ENCODE results near the gene TLDC2. TPM values are rescaled to one million over a fixed set of nuclear protein-coding genes. Genes with fewer than 3 reads are reported as not detected.
A peak's percentile ranks its signal among the peaks of the same experiment; 100 is the strongest.

TLDC2 gene
- total RNA-seq, 1 experiment from 2014 or later, result not detected

- DNase-seq (ENCODE audit: extremely low read depth, low read depth), result no peak
These were observed 26.4 kb upstream of the TLDC2 start for GRCh38 chr20:36849333-36850065.

DNA sequence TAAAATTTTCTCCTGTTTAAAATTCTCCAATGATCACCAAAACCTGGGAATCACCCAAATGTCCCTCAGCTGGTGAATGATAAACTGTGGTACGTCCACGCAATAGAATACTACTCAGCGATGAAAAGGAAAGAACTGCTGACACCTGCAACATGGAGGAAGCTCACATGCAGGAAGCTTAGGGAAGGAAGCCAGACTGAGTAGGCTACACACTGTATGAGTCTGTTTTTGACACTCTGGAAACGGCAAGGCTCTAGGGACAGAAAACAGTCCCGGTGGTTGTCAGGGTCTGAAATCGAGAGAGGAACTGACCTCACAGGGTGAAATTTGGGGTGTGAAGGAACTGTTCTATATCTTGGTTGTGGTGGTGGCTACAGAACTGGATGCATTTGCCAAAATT lies 25.2 kb upstream of the TLDC2 start:
- DNase-seq (ENCODE audit: extremely low read depth, low read depth), result no peak

GRCh38 chr20:36851490-36851889 lies 24.4 kb upstream of the TLDC2 start:
- DNase-seq (ENCODE audit: extremely low read depth, low read depth), result no peak

GRCh38 chr20:36852187-36852586 lies 23.8 kb upstream of the TLDC2 start:
- DNase-seq (ENCODE audit: extremely low read depth, low read depth), result no peak

DNA sequence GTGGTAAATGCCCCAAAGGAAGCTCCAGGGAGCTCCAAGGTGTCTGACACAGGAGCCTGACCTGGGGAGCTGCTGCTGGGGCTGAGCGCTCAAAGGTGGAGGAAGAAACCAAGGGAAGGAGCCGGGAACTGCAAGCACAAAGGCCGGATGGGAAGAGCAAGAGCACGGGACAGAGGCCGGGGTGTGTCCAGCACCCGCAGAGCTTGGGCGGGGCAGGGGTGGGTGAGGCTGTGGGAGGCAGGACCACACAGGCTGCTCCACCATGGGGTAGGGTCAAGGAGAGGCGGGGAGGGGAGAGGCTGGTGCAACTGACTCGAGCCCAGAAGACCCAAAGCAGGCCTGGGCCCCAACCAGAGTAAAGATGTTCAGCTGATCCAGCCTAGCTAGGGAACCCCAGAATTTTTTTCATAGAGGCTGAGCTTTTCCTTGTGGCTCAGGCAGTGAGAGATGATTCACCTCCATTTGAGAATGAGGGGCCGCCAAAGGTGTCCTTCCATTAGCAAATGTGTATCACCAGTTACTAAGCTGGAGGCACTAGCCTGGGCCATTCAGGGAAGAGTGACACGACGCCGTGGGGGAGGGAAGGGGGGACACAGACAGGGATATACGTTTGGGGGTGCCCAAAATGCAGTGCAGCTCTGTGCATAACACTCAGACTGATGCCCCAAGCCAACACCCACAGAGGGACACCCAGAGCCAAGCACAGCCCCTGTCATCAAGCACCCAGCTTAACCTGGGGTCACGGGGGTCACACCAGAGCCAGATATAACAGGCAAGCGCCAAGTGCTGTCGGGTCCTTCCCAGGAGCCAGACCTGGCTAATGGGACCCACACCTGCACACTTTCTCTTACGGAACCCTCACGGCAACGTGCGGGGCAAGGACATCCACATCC lies 21.3 kb upstream of the TLDC2 start:
- no peak for DNase-seq (ENCODE audit: extremely low read depth, low read depth)

- DNase-seq (ENCODE audit: extremely low read depth, low read depth), result no peak
These were observed 20.7 kb upstream of the TLDC2 start for GRCh38 chr20:36855241-36855657.

GRCh38 chr20:36856195-36856594 lies 19.7 kb upstream of the TLDC2 start:
- no peak for DNase-seq (ENCODE audit: extremely low read depth, low read depth)

DNA sequence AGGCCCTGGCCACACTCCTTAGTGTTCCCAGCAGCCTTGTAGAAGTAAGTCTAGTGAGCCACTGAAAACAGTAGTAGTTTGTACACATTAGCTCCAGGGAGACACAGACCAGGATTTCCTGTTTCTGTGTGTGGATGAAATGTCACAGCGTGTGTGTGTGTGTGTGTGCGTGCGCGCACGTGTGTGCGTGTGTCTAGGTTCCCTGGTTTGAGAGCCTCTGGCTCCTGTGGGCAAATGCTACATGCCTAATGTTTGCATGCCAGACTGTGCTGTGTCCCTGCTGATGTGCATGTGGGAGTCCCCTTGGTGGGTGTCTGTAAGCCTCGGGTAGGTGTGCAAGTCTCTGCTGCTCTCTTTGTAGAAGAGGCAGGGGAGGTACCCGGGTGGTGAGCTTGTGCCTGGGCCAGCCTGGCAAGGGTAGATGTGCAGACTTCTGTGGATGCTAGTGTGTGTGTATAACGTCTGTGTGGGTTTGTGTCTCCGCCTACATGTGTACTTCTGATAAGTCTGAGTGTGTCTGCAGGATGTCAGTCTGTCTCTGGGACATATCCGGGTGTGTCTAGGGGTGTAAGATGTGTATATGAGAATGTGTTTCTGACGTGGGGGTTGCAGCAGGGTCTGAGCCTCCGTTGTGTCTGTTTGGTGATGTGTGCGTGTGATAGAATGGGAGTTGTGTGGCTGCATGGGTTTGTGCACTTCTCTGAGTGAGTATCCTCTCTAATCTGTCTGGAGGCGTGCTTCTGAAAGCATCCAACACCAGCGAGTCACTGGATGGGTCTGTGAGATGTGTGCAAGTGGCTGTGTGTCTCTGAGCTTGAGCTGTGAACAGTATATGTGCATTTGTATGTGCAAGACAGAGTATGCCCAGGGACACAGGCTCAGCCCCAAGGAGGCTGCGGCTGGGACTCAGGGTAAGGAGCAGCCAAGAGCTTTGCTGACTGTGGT lies 19.0 kb upstream of the TLDC2 start:
- DNase-seq (ENCODE audit: extremely low read depth, low read depth), result no peak

DNA sequence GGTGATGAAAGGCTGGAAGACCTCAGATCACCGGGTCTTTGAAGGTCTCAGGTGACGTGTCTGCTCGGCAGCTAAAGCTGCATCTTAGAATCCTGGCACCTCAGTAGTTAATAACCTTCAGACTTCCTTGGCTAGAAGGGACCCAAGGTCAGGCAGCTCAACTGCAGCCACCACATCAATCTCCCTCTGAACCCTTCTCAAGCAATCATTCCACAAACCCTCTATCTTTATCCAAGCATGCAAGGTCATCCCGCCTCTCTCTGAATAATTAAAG lies 16.7 kb upstream of the TLDC2 start:
- DNase-seq (ENCODE audit: extremely low read depth, low read depth), result no peak

DNA sequence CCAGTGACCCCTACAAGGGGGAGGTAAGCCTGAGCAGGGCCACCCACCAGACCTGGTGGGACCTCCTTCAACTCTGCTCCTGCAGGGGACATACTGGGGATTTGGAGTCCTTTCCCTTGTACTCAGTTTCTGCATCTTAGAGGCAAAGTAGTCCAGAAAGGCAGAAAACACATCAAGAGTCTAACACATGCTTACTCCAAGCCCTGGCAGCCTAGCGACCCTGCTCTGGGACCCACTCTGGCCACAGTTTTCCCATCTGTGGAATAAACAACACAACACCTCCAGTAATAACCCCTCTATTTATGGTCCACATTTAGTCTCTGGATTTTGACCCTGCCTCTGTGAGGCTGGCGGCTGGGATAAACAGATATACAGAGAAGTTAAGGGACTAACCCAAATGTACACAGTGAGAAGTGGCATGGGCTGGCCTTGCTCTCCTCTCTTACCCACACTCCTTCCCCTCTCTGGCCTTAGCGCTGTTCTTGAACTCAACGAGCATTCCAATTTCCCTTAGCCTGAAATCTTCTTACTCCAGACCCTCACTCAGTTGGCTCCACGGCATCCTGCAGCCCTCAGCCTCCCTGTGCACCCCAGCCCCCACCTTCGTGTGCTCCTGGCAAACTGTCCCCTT lies 16.1 kb upstream of the TLDC2 start:
- no peak for DNase-seq (ENCODE audit: extremely low read depth, low read depth)

- no peak for DNase-seq (ENCODE audit: extremely low read depth, low read depth)
These were observed 15.6 kb upstream of the TLDC2 start for GRCh38 chr20:36860339-36860738.

DNA sequence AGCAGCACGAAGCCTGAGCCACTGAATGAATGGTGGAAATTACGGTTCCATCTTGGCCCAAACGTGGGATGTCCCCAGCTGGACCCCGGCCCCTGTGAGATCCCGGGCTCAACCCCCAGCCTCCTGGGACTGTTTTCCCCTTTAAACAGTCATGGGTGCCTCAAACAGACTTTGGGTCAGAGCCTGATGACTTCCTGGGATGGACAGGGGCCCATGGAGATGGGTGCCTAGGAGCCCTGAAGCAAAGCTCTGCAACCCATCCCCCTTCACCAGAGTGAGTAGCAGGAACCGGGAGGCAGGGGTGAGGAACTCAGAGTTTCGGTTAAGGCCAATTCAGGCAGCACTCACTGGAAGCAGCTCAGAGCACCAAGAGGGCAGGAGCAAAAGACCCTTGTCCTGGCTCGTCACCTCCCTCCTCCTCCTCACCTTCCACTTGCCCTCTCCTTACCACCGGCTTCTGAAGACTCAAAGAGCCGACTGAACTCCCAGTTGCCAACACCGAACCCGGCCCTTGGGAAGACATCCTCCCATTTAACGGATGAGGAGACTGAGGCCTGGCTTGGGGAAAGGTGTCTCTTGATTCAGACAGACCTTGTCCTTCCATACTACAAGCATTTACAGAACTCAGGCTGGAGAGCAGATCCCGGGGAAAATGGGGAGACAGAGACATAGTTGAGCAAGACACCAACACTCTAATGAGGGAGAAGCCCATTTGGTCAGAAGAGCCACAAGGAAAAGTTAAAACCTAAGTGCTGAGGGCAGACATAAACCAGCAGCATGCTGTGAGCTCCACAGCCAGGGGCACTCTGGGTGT lies 14.9 kb upstream of the TLDC2 start:
- no peak for DNase-seq (ENCODE audit: extremely low read depth, low read depth)

- DNase-seq (ENCODE audit: extremely low read depth, low read depth), result no peak
These were observed 14.4 kb upstream of the TLDC2 start for GRCh38 chr20:36861625-36861874.

- peak; percentile 90 for DNase-seq (ENCODE audit: extremely low read depth, low read depth)
These were observed 13.8 kb upstream of the TLDC2 start for GRCh38 chr20:36861875-36862801.

DNA sequence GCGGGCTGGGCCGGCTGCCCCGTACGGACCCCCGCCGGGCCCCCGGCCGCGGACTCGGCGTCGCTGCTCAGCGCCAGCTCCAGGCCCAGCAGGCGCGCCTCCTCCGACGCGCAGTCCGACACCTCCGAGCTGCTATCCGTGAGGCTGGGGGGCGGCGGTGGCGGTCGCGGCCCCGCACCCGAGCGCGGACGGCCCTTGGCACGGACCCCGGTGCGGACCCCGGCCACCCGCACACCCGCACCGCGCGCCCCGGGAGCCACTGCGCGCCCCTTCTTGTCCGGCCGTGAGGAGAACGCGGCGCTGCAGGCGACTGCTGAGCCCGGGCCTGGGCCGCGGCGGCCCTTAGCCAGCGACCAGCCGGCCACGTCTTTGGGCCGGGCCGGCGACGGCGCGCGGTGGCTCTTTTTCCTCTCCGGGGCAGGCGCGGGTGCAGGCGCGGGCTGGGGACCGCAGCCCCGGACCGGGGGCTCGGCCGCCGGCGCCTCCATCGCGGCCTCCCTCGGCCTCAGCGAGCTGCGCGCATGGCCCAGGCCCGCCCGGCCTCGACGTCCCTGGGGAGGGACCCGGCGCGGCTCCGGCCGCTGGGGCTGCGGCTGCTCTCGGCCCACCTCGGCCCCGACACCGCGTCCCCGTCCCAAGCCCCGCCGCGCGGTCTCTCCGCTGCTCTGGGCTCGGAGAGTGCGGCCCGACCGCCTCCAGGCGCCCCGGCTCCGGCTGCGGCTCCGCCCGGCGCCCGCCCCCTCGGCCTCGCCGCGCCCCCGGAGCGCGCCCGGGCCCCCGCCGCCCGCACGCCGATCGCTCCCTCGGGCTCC lies 12.9 kb upstream of the TLDC2 start:
- DNase-seq (ENCODE audit: extremely low read depth, low read depth), result no peak

- DNase-seq (ENCODE audit: extremely low read depth, low read depth), result no peak
These were observed 10.7 kb upstream of the TLDC2 start for GRCh38 chr20:36865076-36865860.

GRCh38 chr20:36865861-36866149 lies 10.1 kb upstream of the TLDC2 start:
- DNase-seq (ENCODE audit: extremely low read depth, low read depth), result no peak

DNA sequence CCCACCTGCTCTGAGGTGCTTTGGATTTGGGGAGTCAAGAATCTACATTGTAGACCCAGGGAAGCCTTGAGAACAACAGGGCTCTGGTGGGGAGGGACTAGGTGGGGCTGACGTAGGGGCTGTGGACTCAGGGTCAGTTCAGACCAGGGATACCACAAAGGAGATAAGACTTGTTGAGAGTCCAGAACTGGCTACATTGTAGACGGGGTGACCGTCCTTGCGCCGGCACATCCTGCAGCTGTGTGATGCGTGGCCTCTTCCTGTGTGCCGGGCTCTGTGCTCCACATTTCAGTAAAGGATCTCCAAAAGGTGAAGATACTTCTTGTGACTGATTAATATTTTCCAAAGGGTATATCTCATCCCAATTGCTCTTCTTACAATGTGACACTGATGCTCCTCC lies 9.8 kb upstream of the TLDC2 start:
- DNase-seq (ENCODE audit: extremely low read depth, low read depth), result no peak

Measured in NCI-H460 (cell line).